HG03108 (cell line): ENCODE results near the gene MYOG.

ENCODE experiments used
- ATAC-seq: cut with Tn5 transposase; IDR thresholded peaks from one replicate; pipeline ENCODE4 v1.9.1; 2021; ENCODE audit warnings: moderate library complexity; ENCODE audit not compliant: unreplicated experiment

Gene MYOG

DNA sequence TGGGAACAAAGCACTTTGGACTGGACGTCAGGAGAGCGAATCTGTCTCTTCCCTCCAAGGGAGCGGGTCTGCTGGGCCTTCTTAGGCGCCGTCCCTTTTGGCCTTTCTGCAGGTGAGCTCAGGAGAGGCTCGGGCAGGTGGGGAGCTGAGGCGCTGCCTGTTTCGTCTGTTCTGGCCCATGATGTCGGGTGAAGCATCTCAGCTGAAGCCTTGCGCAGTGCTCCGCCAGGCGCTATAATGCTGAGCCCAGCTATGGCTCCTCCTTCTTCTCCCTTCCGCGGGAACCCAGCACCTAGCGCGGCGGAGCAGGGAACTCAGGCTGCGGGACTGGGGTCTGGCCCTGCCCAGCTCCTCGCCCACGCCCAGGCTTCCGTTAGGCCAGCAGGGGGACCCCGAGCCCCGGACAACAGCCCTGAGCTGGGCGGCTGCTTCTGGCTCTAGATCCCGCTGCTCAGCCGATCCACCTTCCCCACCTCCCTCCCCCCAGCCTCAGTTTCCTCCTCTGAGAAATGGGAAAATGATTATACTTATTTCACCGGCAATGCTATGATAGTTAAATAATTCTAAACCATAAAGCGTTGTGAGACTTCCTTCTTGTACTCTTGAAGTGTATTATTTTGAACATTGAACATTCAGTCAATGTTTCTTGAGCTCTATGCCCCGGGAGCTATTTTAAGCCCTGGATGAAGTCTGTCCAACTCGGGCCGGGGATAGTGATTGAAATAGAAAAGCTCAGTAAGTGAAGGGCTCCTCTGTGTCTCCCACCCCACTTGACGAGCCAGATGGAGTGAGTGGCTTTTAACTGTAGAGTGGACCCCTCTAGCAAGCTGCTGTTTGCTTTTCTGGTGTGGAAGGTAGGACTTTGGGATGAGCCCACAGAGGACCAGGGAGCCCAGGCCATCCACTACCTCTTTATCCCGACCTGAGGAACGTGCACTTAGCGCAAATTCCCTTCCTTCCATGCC is 32.1 kb upstream of the MYOG start:
- ATAC-seq = no peak

DNA sequence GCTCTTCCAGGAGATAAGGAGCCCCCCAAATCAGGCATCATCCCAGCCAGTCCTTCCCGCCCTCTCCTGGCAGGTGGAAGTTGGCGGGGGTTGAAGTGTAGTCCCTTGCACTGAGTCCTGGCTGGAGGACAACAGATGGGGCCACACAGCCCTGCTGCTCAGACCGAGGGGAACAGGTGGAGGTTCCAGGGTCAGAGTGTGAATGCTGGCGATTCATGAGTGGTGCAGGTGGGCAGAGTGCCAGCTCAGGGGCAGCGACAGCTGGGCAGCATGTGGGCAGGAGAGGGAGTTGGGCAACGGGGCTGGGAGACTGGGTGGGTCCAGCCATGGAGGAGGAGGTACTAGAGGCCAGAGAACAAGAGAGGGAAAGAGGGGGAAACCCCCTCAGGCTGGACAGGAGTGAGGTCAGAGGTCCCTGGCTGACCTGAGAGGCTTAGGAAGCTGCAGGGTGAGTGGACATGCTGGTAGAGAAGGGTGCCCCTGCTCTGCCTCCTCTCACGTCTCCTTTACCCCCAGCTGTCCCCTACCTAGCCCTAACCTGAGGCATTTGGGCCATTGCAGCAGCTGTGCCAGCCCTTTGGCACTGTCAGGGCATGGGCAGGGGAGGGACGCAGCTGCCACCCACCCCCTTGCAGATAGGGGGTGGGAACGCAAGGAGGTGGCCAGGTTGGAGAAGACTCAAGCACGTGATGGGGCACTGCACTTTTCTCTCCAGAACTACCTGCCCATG is 30.4 kb upstream of the MYOG start:
- ATAC-seq = no peak

DNA sequence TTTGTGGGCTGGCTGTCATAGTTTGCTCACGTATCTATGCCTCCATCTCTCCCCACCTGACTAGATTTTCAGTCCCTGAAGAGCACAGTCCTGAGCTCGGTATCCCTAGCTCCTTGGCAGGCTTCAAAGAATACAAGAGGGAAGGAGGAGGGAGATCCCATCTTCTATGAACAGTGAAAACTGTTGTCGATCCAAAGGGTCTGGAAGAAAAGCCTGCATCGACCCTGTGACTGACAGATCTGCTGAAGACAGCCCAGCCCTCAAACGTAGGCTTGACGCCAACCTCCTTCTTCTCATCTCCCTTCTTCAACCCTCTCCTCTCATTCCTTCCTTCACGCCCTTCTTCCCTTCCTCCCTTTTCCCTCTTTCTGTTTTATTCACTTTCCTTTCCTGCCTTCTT is 28.4 kb upstream of the MYOG start:
- ATAC-seq = no peak

DNA sequence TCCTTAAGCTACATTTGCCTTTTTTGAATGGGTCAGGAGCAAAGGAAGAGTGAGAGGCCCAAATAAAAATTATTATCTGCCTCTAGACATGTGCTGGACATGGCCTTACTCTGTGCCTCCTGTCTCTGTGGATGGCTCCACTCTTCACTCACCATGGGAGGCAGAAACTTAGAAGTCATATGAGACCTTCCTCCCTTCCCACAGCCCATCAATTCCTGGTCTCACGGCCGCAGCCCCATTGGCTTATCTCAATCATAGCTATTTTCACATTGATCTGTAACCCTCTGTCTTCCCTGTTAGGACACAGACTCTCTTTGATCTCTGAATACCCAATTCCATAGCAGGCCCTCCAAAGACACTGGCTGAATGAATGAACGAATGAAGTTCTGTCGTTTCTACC is 27.5 kb upstream of the MYOG start:
- ATAC-seq = no peak

DNA sequence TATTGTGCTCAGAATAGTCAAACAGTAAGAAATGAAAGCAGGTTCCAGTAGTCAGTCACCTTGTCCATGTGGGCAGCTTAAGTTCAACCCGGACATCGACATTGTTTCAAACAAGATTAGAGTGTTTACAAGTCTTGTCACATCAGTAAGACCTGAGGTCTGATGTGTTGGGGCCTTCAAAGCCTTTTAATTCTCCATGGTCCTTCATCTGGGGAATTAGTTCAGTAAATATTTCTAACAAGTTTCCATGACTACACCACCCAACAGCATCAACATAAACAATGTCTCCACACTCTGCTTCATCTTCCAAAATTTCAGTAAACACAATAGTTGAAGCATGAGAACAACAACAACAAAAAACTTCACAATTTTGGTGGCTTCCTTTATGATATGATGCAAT is 26.7 kb upstream of the MYOG start:
- no peak for ATAC-seq

DNA sequence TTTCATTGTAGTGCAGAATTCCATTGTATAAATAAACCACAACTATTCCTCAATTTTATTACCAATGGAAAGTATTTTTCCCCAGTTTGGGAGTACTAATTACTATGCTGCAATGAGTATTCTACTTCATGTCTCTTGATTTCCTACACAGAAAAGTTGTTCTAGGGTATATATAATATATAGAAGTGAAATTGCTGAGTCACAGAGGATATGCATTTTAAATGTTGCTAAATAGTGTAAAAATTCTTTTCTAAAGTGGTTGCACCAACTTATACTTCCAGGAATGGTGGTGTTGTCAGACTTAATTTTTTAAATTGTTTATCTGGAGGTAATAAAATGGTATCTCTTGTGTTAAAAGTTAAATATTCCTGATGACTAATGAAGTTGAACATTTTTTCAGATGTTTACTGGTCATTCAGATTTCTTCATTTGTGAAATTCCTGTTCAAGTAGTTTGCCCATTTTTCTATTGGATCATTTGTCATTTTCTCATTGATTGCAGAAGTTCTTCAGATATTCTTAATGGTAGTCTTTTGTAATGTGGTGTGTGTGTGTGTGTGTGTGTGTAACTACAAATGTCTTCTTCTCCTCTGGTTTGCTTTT is 19.1 kb upstream of the MYOG start:
- ATAC-seq = no peak

DNA sequence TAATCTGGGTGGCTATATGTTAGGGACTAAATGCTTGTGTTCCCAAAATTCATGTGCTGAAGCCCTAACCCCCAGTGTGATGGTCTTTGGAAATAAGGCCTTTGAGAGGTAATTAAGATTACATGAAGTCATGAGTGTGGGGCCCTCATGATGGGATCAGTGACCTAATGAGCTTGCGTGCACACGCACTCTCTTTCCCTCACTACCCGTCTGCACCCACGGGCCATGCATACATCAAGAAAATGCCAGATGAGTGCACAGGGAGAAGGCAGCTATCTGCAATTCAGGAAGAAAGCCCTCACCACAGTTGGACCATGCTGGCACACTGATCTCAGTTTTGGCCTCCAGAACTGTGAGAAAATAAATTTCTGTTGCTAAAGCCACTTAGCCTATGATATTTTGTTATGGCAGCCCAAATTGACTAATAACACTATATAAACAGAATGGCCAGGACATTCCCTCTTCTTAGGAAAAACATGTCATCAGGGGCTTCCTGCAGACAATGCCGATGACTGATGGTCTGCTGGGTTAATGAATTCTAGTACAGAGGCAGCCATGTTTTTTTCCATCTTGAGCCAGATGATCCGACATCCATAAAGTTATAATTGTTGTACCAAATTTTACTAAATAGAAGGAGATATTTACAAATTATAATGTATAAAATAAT is 18.1 kb upstream of the MYOG start:
- ATAC-seq = no peak

DNA sequence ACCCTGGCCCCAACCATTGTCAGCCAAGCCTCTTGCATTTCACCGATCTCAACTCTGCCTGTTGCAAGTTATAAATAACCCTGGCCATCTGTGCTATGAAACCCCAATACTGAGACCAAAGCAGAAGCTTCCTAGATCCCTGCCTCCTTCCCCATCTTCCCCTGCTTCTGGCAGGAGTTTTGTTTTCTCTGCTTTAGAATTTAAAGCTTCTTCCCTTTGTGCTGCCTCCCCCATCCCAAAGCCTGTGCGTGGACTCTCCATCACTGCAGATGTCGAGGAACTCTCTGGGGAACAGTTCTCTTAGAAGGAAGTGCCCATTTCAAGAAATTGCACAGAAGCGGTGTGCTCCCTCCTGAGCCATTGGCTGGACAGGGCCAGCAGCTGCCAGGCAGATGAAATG is 17.4 kb upstream of the MYOG start:
- no peak for ATAC-seq

DNA sequence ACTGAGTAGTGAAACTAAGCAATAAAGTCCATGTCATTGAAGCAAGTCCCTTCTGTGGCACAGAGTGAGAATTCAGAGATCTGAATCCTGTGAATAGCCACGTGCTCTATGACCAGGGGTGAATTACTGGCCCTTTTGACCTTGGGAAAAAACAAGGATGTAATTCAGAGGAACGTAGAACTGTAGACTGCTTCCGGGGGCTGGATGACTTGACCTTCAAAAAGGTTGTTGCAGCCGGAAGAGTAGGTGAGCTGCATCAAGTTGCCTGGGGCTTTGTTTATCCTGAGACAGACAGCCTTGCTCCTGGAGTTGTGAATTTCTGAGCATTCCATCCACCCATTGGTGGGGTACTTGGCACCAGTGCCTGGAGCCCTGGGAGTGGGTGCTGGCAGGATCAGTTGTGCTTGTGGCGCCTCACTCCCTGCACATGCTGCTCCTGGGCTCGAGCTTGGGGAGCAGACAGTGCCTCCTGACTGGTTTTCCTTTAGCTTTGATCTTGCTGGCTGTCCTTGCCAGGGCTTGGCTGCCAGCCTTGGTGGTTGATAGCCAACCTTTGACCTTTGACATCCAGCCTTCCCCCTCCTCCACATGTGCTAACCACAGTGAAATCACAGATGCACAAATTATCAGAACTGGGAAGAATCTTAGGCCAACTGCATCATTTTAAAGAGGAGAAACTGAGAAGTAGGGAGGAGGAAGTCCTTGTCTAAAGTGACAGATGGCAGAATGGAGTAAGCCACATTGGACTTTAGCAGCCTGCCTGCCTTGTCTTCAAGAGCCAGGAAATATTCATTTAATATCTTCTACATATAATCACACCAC is 16.2 kb upstream of the MYOG start:
- ATAC-seq = no peak

DNA sequence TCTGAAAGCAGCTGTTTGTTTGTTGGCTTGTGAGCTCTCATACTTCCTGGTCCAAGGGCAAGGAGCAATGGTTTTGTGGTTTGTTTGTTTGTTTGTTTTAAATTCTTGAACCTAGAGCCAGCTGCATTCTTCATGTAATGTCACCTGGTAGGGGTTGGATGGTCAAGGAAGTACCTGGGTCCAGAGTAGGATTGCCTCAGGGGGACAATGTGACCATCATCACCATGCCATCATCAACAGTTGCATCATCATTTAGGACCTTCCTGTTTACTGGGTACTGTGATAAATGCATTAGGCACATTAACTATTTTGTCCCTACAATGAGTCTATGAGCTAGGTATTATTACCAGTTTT is 14.7 kb upstream of the MYOG start:
- no peak for ATAC-seq

DNA sequence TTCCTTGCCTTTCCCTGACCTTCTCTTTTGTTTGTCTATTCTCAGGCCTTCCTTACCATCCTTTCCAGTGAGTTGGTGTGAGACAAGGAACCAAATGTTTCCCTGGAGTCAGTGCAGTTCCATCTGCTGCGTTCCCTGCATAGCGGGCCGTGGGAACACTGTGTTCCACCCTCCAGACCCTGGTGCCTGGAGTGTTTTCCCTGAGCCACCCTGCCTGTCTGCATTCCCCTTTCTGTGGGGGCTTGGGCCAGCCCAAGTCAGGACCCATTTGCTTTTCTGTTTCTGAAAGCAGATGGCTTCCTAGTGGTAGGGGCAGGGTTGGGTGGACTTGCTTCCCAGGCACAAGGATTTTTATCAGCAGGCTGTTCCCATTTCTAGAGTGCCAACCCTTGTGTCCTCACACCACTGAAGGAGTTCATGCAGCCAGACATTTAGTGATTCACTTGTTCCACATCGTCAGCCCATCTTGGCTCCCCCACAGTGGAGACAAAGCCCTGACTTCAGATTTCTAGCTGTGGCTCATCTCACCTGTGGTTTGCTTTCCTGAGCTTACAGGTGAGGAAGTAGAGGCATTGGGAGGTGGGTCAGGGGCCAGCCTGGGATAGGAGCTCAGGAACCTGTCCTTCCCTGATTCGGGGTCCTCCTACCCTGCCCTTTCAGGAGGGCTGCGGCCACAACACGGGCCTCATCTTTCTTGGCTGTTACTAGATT is 14.1 kb upstream of the MYOG start:
- ATAC-seq = no peak

DNA sequence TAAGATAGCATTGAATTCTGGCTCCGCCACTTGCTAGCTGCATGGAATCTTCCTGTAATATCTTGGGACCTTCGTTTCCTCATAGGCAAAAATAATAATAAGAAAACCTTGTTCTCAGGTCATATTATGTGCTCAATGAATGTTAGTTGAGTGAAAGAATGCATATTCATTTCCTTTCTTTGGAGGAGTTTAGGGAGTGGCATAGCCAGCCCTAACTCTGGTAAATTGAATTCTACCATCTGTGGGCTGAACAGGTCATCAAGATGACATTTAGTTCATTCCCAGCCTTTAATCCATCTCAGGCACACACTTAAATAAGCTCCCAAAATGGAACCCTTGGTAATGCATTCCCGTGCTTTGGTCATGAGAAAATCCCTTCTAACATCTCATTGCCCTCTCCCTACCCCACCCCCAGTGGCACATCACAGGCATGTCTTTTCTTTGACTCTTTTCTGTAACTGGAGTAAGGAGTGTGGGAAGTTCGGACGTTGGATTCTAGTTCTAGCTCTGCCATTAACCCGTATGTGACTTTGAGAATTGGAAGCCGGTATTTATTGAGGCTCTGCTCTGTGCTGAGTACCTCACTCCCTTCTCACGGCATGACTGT is 13.2 kb upstream of the MYOG start:
- ATAC-seq = no peak

DNA sequence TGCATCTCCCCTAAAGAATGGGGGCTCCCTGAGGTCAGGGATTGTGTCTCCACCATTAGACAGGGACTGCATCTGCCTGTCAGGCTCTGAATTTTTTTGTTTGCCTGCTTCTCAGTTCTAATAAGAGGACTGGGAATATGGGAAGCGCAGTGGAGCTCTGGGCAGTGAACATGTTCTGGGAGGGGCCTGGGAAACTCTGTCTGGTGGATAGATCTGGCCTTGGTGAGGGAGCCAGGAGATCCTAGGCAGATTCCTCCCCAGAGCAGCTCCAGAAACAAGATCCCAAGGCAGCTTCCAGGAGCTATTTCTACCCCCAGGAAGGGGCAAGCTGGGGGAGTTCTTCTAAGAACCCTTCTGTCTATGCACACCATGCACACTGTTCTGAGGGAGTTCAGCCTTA is 12.6 kb upstream of the MYOG start:
- no peak for ATAC-seq

DNA sequence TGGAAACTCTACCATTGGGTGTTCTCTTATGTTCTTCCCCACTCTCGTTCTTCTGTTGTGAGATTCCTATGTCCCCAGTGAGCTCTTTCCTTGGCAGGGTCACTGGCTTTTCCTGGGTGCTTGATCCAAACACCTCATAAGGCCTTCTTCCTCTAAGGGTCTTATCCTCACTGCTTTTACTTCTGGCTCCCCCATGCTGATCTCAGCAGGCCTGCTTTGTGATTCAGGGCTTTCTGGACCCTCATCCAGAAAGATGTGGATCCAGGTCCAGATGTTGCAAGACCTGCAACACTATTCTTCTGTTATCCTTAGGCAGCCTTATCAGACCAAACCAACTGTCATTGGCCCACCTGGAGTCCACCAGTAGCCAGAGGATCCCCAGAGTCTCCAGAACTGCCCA is 11.2 kb upstream of the MYOG start:
- no peak for ATAC-seq

DNA sequence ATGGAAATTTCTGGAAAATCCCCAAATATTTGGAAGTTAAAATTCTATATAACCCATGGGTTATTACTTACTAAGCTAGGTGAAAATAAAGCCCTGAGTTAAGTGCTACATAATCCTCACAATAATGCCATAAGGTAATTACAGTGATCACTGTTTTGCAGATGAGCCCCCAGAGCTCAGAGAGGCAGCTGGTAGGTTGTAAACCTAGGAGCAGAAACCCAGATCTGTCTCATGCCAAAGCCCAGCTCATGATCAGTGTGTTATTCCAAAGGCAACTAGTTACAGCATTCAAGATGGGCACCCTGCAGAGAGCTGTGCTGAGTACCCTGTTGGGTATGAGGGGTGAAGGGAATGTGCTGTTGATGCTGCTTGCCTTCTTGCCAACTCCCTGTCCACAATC is 10.8 kb upstream of the MYOG start:
- no peak for ATAC-seq

DNA sequence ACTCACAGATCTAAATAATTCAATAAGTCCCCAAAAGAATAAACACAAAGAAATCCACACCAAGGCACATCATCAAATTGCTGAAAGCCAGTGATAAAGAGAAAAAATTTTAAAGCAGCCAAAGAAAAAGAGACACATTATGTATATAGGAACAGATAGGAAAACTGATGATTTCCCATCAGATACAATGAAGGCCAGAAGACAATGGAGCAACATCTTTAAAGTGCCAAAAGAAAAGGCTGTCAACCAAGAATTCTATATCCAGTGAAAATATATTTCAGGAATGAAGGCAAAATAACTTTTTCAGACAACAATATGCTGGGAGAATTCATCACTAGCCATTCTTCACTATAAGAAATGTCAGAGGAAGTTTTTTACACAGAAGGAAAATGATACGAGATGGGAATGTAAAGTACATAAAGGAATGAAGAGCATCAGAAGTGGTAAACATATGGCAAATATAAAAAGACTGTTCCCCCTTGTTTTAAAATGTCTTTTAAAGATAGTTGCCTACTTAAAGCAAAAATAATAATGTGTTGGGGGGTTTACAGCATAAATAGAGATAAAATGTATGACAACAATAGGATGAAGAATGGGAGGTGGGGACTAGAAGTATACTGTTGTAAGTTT is 9.4 kb upstream of the MYOG start:
- ATAC-seq = no peak

DNA sequence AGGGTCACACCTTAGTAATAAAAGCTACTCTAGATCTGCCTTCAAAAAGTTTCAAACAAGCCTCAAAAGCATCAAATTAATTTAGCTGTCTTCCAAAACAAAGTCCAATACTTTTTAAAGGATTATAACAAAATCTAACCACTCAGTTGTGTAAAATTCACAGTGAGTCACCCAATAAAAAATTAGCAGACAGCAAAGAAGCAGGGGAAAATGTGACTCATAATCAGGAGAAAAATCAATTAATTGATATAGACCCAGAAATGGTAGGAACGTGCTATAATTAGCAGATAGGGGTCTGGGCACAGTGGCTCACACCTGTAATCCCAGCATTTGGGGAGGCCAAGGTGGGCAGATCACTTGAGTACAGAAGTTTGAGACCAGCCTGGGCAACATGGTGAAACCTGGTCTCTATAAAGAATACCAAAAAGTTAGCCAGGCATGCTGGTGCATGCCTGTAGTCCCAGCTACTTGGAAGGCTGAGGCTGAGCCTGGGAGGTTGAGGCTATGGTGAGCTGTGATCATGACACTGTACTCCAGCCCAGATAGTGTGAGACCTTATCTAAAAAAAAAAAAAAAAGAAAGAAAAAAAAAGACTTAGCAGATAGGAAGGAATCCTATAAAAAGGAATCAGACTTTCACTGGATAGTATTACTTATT is 8.1 kb upstream of the MYOG start:
- no peak for ATAC-seq

DNA sequence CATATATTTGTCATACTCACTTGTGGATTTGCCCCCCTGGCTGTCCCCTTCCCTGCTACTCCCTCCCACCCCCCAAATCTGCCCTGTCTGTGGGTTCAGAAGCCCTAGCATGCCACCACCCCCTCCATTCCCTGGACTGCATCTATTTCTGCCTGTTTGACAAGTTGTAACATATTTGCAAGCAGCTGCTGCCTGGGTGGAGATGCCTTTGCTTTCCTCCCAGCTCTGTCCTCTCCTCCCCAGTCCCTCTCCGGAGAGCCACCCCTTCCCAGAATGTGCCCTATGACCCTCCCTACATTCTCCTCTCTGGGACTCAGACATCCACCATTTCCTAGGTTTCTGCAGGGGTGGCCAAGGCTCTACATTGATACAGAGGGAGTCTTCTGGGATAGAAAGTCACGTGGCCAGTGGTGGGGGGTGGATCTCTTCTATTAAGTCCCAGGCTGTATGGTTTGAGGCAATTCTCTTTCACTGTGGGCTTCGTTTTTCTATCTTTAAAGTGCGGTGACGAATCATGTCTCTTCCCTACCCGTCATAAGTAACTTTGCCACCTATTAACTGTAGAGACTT is 6.0 kb upstream of the MYOG start:
- no peak for ATAC-seq

DNA sequence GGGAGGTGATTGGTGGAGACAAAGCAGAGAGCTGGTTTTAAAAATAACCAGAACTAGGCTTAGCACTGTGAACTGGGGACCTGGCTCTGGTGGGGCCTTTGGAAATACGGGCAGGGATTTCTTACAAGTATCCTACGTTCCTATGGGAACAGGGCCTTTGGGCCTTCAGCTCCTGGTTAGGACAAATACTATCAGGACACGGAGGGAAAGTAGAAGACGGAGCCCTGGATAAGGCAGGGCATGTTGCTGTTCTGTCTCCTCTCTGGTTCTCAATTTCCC is 5.3 kb upstream of the MYOG start:
- no peak for ATAC-seq
